D721Med (cell line): ENCODE results near the gene KCNIP4.

ENCODE experiments used
- DNase-seq: peaks from one replicate; pipeline ENCODE4 v3.0.0; 2011; ENCODE audit warnings: low spot score; ENCODE audit not compliant: insufficient read length
- FAIRE-seq: peaks from 2 replicates; lab custom pipeline; 2011; peaks lifted over from hg19 to GRCh38; lab: Jason Lieb, UNC
- CTCF ChIP-seq: IDR thresholded peaks from 2 replicates; pipeline ENCODE4 v1.5.1; 2012; ENCODE audit warnings: mild to moderate bottlenecking, control low read depth; ENCODE audit not compliant: insufficient read depth; ENCODE audit errors: missing control alignments

Gene KCNIP4

GRCh38 chr4:21890231-21890630, 58.3 kb downstream of the KCNIP4 start:
- no peak for FAIRE-seq
- no peak for DNase-seq
- no peak for TF ChIP-seq CTCF

- no peak for TF ChIP-seq CTCF
- no peak for DNase-seq
- peak; percentile 53 for FAIRE-seq
These were observed 60.2 kb downstream of the KCNIP4 start for GRCh38 chr4:21888195-21888976.

- no peak for TF ChIP-seq CTCF
- no peak for FAIRE-seq
- DNase-seq = no peak
These were observed 61.1 kb downstream of the KCNIP4 start for GRCh38 chr4:21887481-21887880.

- TF ChIP-seq CTCF = no peak
- DNase-seq (no peak), FAIRE-seq (peak; percentile 92)
These were observed 62.8 kb downstream of the KCNIP4 start for GRCh38 chr4:21885770-21886169.

GRCh38 chr4:21885241-21885640, 63.3 kb downstream of the KCNIP4 start:
- DNase-seq = no peak
- peak; percentile 89 for FAIRE-seq
- TF ChIP-seq CTCF = no peak

GRCh38 chr4:21884615-21885014, 64.0 kb downstream of the KCNIP4 start:
- no peak for TF ChIP-seq CTCF
- DNase-seq (no peak), FAIRE-seq (no peak)
